H7 (cell line): Measurements from ENCODE around the gene FGD5. TPM values are rescaled to one million over a fixed set of nuclear protein-coding genes. Genes with fewer than 3 reads are reported as not detected.

Experiments
- DNase-seq: peaks from one replicate; pipeline ENCODE4 v3.0.0; 2012
- H3K27me3 ChIP-seq: 2 replicates; pipeline ENCODE4 v1.6.0; 2011; ENCODE audit warnings: mild to moderate bottlenecking, low read length; ENCODE audit not compliant: control insufficient read depth, insufficient read depth
- H3K36me3 ChIP-seq: replicated peaks from 2 replicates; pipeline ENCODE4 v1.5.1; 2011; ENCODE audit warnings: low read length; ENCODE audit not compliant: control insufficient read depth, insufficient read depth
- H3K4me3 ChIP-seq: 2 replicates; pipeline ENCODE4 v1.5.1; 2011; ENCODE audit warnings: low read depth, mild to moderate bottlenecking, control low read depth, low read length, moderate library complexity; ENCODE audit not compliant: insufficient read depth
- total RNA-seq: library from RNA; depleted of rRNA; stranded (reverse); fragments of >200 nt; shearing (Covaris generic); gene quantifications from 2 replicates; pipeline ENCODE4 v1.2.3, GENCODE V29; 2014; rRNA removed

Gene FGD5, protein sequence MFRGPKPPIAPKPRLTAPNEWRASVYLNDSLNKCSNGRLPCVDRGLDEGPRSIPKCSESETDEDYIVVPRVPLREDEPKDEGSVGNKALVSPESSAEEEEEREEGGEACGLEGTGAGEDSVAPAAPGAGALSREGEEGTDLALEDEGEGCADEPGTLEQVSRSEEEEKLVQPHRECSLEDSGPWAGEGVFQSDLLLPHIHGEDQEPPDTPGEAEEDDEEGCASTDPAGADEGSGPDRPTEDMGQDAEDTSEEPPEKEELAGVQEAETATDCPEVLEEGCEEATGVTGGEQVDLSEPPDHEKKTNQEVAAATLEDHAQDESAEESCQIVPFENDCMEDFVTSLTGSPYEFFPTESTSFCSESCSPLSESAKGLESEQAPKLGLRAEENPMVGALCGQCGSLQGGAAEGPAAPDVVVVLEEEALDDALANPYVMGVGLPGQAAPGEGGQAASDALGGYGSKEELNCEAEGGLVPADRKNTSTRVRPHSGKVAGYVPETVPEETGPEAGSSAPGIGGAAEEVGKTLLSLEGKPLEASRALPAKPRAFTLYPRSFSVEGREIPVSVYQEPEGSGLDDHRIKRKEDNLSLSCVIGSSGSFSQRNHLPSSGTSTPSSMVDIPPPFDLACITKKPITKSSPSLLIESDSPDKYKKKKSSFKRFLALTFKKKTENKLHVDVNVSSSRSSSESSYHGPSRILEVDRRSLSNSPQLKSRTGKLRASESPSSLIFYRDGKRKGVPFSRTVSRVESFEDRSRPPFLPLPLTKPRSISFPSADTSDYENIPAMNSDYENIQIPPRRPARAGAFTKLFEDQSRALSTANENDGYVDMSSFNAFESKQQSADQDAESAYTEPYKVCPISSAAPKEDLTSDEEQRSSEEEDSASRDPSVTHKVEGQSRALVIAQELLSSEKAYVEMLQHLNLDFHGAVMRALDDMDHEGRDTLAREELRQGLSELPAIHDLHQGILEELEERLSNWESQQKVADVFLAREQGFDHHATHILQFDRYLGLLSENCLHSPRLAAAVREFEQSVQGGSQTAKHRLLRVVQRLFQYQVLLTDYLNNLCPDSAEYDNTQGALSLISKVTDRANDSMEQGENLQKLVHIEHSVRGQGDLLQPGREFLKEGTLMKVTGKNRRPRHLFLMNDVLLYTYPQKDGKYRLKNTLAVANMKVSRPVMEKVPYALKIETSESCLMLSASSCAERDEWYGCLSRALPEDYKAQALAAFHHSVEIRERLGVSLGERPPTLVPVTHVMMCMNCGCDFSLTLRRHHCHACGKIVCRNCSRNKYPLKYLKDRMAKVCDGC (N-terminal part only)
- 19.8 and 25.8 TPM in 2 replicates for total RNA-seq

- H3K27me3 ChIP-seq, result no peaks in the 10 kb centered on the region
- no peak for DNase-seq
- H3K36me3 ChIP-seq, result peaks cover 6% of the 10 kb centered on the region
- H3K4me3 ChIP-seq, result no peak within 1 kb of the TSS
Measured at GRCh38 chr3:14818804-14819500, at the start of gene FGD5. Gene FGD5, plus strand, starts transcription at chr3:14818962. Its CDS starts 110 bp downstream, at chr3:14819072.

GRCh38 chr3:14769544-14770325, 49.0 kb upstream of the FGD5 start:
- Histone ChIP-seq H3K27me3 (no peaks in the 10 kb centered on the region), H3K36me3 (no peaks in the 10 kb centered on the region), H3K4me3 (no peak overlapping the region)
- DNase-seq, result peak; percentile 26

DNA sequence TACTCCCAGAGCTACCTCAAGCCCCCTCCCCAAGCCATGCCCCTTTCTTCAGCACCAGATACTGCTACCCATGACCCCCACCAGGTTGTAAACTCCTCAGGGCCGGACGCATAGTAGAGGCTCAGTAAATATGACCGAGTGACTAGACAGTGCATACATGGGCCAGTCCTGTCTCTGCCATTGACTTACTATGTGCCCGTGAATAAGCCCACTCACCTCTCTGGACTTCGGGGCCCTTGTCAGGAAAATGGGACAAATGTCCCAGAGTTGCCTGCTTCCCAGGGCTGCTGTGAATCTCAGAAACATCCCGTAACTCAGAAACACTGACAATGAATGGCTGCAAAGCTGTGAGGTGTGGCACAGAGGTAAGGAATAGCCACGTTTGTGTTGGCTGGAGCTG, 48.2 kb upstream of the FGD5 start:
- no peaks in the 10 kb centered on the region for H3K36me3 ChIP-seq
- H3K27me3 ChIP-seq, result no peaks in the 10 kb centered on the region
- H3K4me3 ChIP-seq, result no peak overlapping the region
- DNase-seq, result peak; percentile 20

- Histone ChIP-seq H3K4me3 (no peak overlapping the region), H3K36me3 (no peaks in the 10 kb centered on the region), H3K27me3 (no peaks in the 10 kb centered on the region)
- peak; percentile 30 for DNase-seq
Measured at GRCh38 chr3:14771593-14772497, 46.9 kb upstream of the FGD5 start.

GRCh38 chr3:14772533-14773138, 46.1 kb upstream of the FGD5 start:
- DNase-seq, result no peak
- H3K4me3 ChIP-seq, result no peak overlapping the region
- no peaks in the 10 kb centered on the region for H3K27me3 ChIP-seq
- H3K36me3 ChIP-seq, result no peaks in the 10 kb centered on the region

DNA sequence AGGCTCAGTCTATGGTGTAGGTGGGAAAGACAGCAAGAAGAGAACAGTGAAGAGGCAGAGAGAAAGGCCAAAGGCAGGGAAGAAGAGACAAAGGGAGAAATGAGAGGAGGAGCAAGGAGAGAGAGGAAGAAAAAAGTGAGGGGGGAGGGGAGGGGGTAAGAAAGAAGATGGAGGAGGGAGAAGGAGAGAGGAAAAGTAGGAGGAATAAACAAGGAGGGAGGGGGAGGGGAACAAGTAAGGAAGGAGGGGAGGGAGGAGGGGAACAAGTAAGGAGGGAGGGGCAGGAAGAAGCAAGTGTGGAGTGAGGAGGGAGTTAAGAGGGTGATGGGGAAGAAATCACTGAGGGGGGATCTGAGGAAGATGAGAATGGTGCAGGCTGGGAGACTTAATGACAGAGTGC, 45.5 kb upstream of the FGD5 start:
- DNase-seq, result peak; percentile 78
- Histone ChIP-seq H3K36me3 (no peaks in the 10 kb centered on the region), H3K4me3 (no peak overlapping the region), H3K27me3 (no peaks in the 10 kb centered on the region)

DNA sequence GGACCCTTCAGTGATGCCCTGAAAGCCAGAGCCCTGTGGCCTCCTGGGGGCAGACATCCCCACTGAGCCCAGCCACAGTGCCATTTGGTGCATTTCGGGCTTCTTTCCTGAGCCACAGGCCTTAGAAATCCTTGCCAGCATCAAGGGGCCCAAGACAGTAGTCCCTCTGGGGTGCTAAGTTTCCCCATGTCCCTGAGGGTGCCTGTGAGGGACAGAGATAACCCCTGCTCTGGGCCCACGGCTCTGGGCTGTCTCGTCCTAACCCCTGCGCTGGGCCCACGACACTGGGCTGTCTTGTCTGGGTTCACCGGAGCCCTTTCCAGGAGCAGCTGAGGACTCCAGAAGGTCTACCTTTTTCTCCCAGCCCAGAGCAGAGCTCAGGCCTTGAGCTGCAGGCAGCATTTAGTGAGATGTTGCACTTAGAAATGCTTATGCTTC, 45.1 kb upstream of the FGD5 start:
- DNase-seq, result peak; percentile 43
- H3K4me3 ChIP-seq, result no peak overlapping the region
- no peaks in the 10 kb centered on the region for H3K36me3 ChIP-seq
- H3K27me3 ChIP-seq, result no peaks in the 10 kb centered on the region

- peak; percentile 57 for DNase-seq
- no peak overlapping the region for H3K4me3 ChIP-seq
- no peaks in the 10 kb centered on the region for H3K27me3 ChIP-seq
- no peaks in the 10 kb centered on the region for H3K36me3 ChIP-seq
Measured at GRCh38 chr3:14774431-14774830, 44.3 kb upstream of the FGD5 start.

- no peaks in the 10 kb centered on the region for H3K27me3 ChIP-seq
- no peak overlapping the region for H3K4me3 ChIP-seq
- no peaks in the 10 kb centered on the region for H3K36me3 ChIP-seq
- DNase-seq, result no peak
Measured at GRCh38 chr3:14775011-14775410, 43.8 kb upstream of the FGD5 start.

DNA sequence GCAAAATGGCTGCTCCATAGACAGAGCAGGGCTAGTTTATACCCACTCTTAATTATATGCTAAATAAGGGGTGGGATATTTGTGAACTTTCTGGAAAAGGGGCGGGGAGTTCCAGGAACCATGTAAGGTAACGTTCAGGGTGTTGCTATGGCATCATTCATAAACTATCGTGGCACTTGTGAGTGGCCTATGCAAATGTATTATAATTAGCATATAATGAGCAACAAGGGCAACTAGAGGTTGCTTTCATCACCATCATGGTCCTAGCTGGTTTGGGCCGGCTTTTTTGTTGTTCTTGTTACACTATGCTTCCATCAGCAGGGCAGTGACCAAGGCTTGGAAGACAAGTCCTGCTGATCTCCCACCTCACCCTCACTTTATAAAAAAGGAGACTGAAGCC, 43.2 kb upstream of the FGD5 start:
- Histone ChIP-seq H3K36me3 (no peaks in the 10 kb centered on the region), H3K27me3 (no peaks in the 10 kb centered on the region), H3K4me3 (no peak overlapping the region)
- no peak for DNase-seq

DNA sequence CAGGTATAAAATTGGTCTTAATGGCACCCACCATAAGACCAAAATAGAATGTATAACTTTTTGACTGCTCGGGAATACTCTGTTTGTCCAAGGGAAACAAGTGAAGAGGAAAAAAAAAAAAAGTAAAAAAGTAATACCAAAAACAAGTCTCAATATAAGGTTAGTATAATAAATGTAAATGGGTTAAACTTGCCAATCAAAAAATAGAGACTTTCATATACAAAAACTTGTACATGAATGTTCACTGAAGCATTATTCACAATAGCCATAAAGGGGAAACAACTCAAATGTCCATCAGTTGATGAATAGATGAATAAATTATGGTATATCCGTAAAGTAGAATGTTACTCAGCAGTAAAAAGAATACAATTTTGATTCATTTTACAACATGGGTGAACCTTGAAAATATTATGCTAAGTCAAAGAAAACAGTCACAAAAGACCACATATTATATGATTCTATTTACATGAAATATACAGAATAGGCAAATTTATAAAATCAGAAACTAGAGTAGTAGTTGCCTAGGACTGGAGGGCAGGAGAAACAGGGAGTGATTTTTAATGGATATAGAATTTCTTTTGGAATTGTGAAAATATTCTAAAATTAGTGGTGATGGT, 39.6 kb upstream of the FGD5 start:
- Histone ChIP-seq H3K27me3 (no peaks in the 10 kb centered on the region), H3K4me3 (no peak overlapping the region), H3K36me3 (no peaks in the 10 kb centered on the region)
- DNase-seq, result no peak

DNA sequence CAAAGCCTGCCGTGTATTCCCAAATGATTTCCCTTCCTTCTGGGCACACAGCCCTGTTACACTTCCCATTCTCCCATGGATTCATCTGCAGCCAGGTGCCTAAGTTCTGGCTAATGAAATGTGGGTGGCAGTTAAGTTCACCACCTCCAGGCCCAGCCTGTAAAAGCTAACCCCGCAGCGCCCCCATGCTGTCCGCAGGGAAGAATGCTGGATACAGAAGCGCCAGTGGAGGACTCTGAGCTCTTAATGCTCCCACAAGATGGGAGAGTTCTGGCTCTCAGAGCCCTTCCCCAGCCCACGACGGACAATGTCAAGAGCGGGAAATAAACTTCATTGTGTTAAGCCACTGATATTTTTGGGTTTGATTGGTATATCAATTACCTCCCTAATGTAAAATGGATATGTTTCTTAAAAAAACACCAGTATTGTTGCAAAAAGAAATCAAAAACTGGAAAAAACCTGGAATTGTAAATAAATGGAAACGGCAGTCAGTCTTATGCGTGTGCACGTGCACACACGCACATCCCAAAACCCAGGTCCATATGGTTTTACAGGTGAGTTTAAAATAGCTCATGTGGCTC, 37.7 kb upstream of the FGD5 start:
- H3K27me3 ChIP-seq, result no peaks in the 10 kb centered on the region
- no peaks in the 10 kb centered on the region for H3K36me3 ChIP-seq
- no peak overlapping the region for H3K4me3 ChIP-seq
- DNase-seq, result peak; percentile 87
